HG03025 (cell line): ENCODE data around the gene DLL1.

Source experiments
- ATAC-seq: cut with Tn5 transposase; IDR thresholded peaks from one replicate; pipeline ENCODE4 v1.9.1; 2021; ENCODE audit warnings: mild to moderate bottlenecking, moderate library complexity; ENCODE audit not compliant: unreplicated experiment, low FRiP score

Gene DLL1

DNA sequence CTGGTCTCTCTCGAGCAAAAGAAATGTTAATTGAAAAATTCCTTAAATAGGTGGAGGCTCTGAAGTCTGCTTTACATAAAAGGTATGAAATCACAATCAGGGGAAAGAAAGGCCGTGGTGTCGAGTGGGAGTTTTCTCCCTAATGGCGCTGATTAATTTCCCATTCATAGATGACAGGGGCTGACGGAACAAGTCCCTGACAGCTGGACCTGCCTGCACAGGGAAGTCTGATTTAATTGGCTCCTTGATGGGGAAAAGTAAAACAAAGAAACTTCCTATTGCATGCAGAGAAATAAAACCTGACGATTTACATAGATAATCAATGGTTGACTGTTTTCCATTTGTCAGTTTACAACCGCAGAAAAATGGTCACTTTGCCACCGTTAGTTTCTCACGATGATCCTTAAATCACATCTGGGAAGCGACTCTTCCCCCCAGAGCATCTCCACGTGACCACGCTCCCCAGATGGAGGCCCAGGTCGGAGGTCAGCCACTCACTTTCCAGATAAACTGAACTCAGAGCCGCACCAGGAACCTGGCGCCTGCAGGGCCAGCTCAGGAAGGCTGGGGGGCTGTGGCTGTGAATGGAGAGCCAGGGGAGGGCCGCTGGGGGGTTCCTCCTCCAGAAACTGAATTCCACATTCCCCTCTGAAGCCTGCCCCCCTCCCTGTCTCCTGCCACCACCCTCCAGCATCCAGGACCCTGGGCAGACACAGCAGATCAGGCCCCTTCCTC, 55.3 kb downstream of the DLL1 start:
- no peak for ATAC-seq

DNA sequence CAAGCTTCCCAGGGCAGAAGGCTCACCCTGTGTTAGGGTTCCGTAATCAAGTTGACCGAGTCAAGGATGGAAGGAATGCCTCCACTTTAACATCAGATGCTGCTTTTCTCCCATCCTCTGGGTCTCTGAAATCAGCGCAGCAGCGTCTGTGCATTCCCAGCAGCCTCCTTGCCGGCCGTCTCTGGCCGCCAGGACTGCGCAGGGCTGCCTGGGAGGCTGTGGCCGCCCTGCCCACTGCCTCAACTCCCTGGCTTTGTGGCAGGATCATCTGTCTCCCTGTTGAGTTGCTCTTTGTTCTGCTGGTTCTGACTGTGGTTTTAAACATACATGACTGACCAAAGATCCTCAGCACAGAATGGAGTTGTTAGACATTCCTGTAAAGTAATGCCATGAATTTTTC, 56.5 kb downstream of the DLL1 start:
- no peak for ATAC-seq

GRCh38 chr6:170233286-170234205, 57.3 kb downstream of the DLL1 start:
- ATAC-seq = no peak
